ENCODE results near the gene NPAS3. TPM values are rescaled to one million over a fixed set of nuclear protein-coding genes. Genes with fewer than 3 reads are reported as not detected.

The NPAS3 gene
- total RNA-seq, 2 donors from 2014 or later: 0.33 to 0.78 TPM

- DNase-seq (no peak), ATAC-seq (no peak)
- Histone ChIP-seq H3K36me3 (replicated peaks in 1 of 2; ENCODE audit: insufficient read depth in 1 of 2, low read depth in 2 of 2) (no peaks in the 10 kb centered on the region), H3K4me3 (no peak overlapping the region), H3K27me3 (no peaks in the 10 kb centered on the region), H3K9me3 (no peaks in the 10 kb centered on the region), H3K27ac (no peak overlapping the region), H3K4me1 (peaks cover 5% of the 10 kb centered on the region)
- intact Hi-C loops (cut with DNase I): loop anchor here (5.0 to 10.0 kb wide), 3 partner anchors 253 to 481 kb away; no protein-coding TSS in a partner anchor
- 80 to 89% methylated on average over 3 of the region's 3 CpGs for WGBS, 2 donors
- TF ChIP-seq, protein P1, sequence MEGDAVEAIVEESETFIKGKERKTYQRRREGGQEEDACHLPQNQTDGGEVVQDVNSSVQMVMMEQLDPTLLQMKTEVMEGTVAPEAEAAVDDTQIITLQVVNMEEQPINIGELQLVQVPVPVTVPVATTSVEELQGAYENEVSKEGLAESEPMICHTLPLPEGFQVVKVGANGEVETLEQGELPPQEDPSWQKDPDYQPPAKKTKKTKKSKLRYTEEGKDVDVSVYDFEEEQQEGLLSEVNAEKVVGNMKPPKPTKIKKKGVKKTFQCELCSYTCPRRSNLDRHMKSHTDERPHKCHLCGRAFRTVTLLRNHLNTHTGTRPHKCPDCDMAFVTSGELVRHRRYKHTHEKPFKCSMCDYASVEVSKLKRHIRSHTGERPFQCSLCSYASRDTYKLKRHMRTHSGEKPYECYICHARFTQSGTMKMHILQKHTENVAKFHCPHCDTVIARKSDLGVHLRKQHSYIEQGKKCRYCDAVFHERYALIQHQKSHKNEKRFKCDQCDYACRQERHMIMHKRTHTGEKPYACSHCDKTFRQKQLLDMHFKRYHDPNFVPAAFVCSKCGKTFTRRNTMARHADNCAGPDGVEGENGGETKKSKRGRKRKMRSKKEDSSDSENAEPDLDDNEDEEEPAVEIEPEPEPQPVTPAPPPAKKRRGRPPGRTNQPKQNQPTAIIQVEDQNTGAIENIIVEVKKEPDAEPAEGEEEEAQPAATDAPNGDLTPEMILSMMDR (IDR thresholded peaks at IDR 0.05): no peak
- TF ChIP-seq POLR2A (IDR thresholded peaks at IDR 0.05): no peak
Measured at GRCh38 chr14:33844118-33844517, 905.4 kb downstream of the NPAS3 start.

- intact Hi-C loops (cut with DNase I): loop anchor here (10.0 kb wide), 2 partner anchors 389 to 479 kb away; no protein-coding TSS in a partner anchor
- 75 to 82% methylated on average over 8 of the region's 8 CpGs for WGBS, 2 donors
- TF ChIP-seq, protein P1 (IDR thresholded peaks at IDR 0.05): no peak
- no peak for TF ChIP-seq POLR2A (IDR thresholded peaks at IDR 0.05)
- no peaks in the 10 kb centered on the region for H3K27me3 ChIP-seq
- no peaks in the 10 kb centered on the region for H3K9me3 ChIP-seq
- H3K36me3 ChIP-seq (replicated peaks in 1 of 2; ENCODE audit: insufficient read depth in 1 of 2, low read depth in 2 of 2): no peaks in the 10 kb centered on the region
- no peak overlapping the region for H3K27ac ChIP-seq
- no peak for DNase-seq
- H3K4me1 ChIP-seq: no peaks in the 10 kb centered on the region
- no peak overlapping the region for H3K4me3 ChIP-seq
- no peak for ATAC-seq
Measured at GRCh38 chr14:33846100-33846824, 907.6 kb downstream of the NPAS3 start.

DNA sequence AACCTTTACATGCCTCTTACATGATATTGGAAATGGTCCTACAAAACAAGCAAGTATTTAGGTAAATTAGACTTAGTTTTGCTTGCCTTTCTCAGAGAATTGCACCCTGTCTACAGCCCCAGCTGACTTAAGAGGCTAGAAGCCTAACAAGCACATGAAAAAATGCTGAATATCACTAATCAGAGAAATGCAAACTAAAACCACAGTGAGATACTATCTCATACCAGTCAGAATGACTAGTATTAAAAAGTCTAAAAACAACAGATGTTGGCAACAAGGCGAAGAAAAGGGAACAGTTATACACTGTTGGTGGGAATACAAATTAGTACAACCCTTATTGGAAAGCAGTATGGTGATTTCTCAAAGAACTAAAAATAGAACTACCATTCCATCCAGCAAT lies 908.4 kb downstream of the NPAS3 start:
- TF ChIP-seq, protein P1 (IDR thresholded peaks at IDR 0.05): no peak
- TF ChIP-seq POLR2A (IDR thresholded peaks at IDR 0.05): no peak
- H3K27ac ChIP-seq: no peak overlapping the region
- DNase-seq (no peak), ATAC-seq (no peak)
- H3K9me3 ChIP-seq: no peaks in the 10 kb centered on the region
- H3K4me3 ChIP-seq: no peak overlapping the region
- no peaks in the 10 kb centered on the region for H3K4me1 ChIP-seq
- H3K36me3 ChIP-seq (replicated peaks in 1 of 2; ENCODE audit: insufficient read depth in 1 of 2, low read depth in 2 of 2): no peaks in the 10 kb centered on the region
- 88 to 91% methylated on average over 1 of the region's 1 CpG for WGBS, 2 donors
- no peaks in the 10 kb centered on the region for H3K27me3 ChIP-seq
- intact Hi-C loops (cut with DNase I): loop anchor here (10.0 kb wide), 2 partner anchors 388 to 478 kb away; no protein-coding TSS in a partner anchor

- 79 to 80% methylated on average over 5 of the region's 5 CpGs for WGBS, 2 donors
- no peaks in the 10 kb centered on the region for H3K9me3 ChIP-seq
- intact Hi-C loops (cut with DNase I): loop anchor here (10.0 kb wide), 2 partner anchors 387 to 477 kb away; no protein-coding TSS in a partner anchor
Measured at GRCh38 chr14:33848009-33848408, 909.3 kb downstream of the NPAS3 start.

More at GRCh38 chr14:33848009-33848408, 909.3 kb downstream of the NPAS3 start:
- DNase-seq (no peak), ATAC-seq (no peak)
- TF ChIP-seq, protein P1 (IDR thresholded peaks at IDR 0.05): no peak
- no peak for TF ChIP-seq POLR2A (IDR thresholded peaks at IDR 0.05)
- Histone ChIP-seq H3K27me3 (no peaks in the 10 kb centered on the region), H3K36me3 (replicated peaks in 1 of 2; ENCODE audit: insufficient read depth in 1 of 2, low read depth in 2 of 2) (no peaks in the 10 kb centered on the region), H3K4me3 (no peak overlapping the region), H3K27ac (no peak overlapping the region), H3K4me1 (no peaks in the 10 kb centered on the region)
